NCI-H69 (cell line): ENCODE results near the gene TMEM220.

Experiments used
- DNase-seq: peaks from one replicate; lab custom pipeline; 2025; lab: John Stamatoyannopoulos, UW

TMEM220 gene

GRCh38 chr17:10664571-10664970 lies 65.3 kb downstream of the TMEM220 start:
- no peak for DNase-seq
